Measurements from ENCODE around the gene ATG14. TPM values are rescaled to one million over a fixed set of nuclear protein-coding genes. Genes with fewer than 3 reads are reported as not detected.

The ATG14 gene
- total RNA-seq, 4 donors from 2014 or later, result 6.1 to 26.5 (median 13.0) TPM

DNA sequence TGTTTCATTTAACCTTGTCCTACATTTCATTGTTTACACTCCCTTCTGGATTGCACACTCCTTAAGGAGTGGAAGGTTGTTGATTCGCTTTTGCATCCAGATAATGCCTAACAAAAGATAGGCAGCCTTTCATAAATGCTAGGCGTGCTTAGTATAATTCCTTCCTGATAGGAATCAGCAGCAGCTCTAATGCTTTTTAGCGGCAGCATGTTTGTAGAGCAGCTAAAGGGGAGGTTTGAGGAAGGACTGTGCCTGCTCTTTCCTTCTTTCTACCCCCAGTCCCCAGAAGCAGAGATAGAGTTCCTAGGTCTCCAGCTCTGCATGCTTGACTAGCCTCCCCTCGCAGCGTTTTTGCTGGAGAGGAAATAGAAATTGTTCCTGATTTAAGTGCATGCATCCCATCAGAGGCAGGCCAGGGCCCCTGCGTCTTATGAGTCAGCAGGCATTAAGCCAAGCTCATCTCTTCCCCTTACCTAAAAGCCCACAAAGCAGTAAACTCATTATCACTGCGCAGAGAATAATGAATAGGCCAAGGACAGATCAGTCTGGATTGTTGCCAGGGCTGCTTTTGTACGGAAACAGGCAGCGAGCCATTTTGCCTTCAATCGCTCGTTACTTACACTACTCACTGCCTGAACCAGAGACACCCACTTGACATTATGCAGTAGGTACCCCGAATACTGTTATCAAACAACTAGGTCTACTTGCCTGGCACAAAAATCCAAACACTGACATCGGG lies 42.8 kb upstream of the ATG14 start:
- H3K4me3 ChIP-seq, result no peak overlapping the region
- intact Hi-C loops (cut with DNase I; ENCODE audit: low total_unique reads), result no loop called here
- H3K27me3 ChIP-seq, result no peaks in the 10 kb centered on the region
- no peaks in the 10 kb centered on the region for H3K4me1 ChIP-seq
- H3K36me3 ChIP-seq, result no peaks in the 10 kb centered on the region
- H3K9me3 ChIP-seq, result no peaks in the 10 kb centered on the region
- DNase-seq, result peak; percentile 40 to 65
- peak overlapping the region; percentile 19 to 39 for H3K27ac ChIP-seq
- no peak for TF ChIP-seq POLR2A (IDR thresholded peaks at IDR 0.05)
- TF ChIP-seq, protein P1, sequence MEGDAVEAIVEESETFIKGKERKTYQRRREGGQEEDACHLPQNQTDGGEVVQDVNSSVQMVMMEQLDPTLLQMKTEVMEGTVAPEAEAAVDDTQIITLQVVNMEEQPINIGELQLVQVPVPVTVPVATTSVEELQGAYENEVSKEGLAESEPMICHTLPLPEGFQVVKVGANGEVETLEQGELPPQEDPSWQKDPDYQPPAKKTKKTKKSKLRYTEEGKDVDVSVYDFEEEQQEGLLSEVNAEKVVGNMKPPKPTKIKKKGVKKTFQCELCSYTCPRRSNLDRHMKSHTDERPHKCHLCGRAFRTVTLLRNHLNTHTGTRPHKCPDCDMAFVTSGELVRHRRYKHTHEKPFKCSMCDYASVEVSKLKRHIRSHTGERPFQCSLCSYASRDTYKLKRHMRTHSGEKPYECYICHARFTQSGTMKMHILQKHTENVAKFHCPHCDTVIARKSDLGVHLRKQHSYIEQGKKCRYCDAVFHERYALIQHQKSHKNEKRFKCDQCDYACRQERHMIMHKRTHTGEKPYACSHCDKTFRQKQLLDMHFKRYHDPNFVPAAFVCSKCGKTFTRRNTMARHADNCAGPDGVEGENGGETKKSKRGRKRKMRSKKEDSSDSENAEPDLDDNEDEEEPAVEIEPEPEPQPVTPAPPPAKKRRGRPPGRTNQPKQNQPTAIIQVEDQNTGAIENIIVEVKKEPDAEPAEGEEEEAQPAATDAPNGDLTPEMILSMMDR (IDR thresholded peaks at IDR 0.05), result no peak

DNA sequence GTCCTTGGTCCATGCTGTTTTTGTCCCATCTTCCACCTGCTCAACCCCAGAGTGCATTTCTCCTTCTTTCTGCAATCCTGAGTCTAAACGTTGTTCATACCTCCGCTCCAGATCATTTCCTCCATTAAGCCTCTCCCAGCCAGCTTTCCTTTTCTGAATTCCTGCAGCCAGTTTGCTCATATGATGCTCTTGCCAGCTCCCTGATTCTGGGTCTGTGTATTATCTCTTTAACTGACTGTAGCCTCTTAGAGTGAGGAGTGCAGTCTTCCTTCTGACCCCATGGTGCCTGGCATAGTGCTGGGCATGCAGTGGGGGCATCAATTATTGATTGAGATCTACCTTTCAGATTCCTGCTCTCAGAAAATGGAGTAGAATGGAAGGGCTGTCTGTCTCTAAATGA lies 40.3 kb upstream of the ATG14 start:
- DNase-seq, result no peak
- no peaks in the 10 kb centered on the region for H3K27me3 ChIP-seq
- intact Hi-C loops (cut with DNase I; ENCODE audit: low total_unique reads), result no loop called here
- no peaks in the 10 kb centered on the region for H3K9me3 ChIP-seq
- no peak overlapping the region for H3K27ac ChIP-seq
- no peak overlapping the region for H3K4me3 ChIP-seq
- TF ChIP-seq POLR2A (IDR thresholded peaks at IDR 0.05), result no peak
- TF ChIP-seq, protein P1 (IDR thresholded peaks at IDR 0.05), result no peak
- no peaks in the 10 kb centered on the region for H3K4me1 ChIP-seq
- H3K36me3 ChIP-seq, result no peaks in the 10 kb centered on the region

DNA sequence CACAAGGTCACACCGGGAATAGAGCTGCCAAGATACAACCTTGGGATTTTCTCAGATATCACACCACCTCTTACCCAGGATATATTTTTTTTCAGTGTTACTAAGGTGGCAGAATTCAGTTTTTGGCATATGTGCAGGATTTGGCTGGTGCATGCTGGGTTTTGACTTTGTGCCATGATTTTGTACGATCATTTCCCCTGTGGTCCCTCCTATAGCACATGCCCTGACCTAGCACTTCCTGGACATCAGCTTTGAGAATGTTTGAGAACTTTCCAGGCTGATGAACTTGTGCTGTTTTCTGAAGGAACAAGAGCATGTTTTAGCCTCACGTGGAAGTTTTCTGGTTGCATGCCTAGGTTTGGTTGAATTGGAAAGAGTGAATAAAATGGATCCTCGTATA lies 39.8 kb upstream of the ATG14 start:
- no peak for TF ChIP-seq POLR2A (IDR thresholded peaks at IDR 0.05)
- no peak for DNase-seq
- Histone ChIP-seq H3K9me3 (no peaks in the 10 kb centered on the region), H3K4me3 (no peak overlapping the region), H3K27ac (no peak overlapping the region), H3K27me3 (no peaks in the 10 kb centered on the region), H3K4me1 (no peaks in the 10 kb centered on the region), H3K36me3 (no peaks in the 10 kb centered on the region)
- intact Hi-C loops (cut with DNase I; ENCODE audit: low total_unique reads), result no loop called here

DNA sequence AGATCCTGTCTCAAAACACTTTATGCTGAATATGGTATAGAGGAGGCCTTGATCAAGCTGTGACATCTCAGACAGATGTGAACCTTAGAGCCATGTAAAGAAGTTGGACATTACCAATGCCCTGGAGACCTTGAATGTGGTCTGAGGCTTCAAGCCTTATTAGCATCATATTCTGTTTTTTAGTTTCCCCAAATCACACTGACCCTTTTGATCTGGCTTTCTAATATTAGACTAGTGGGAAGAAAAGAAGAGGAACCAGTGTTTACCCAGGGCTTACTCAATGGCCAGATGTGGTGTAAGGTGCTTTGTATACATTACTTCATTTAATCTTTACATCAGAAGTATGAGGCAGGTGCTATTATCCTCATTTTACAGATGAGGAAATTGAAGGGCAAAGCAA lies 39.4 kb upstream of the ATG14 start:
- Histone ChIP-seq H3K4me3 (no peak overlapping the region), H3K9me3 (no peaks in the 10 kb centered on the region), H3K27ac (no peak overlapping the region), H3K4me1 (no peaks in the 10 kb centered on the region), H3K27me3 (no peaks in the 10 kb centered on the region), H3K36me3 (no peaks in the 10 kb centered on the region)
- TF ChIP-seq, protein P1 (IDR thresholded peaks at IDR 0.05), result no peak
- TF ChIP-seq POLR2A (IDR thresholded peaks at IDR 0.05), result no peak
- no peak for DNase-seq
- intact Hi-C loops (cut with DNase I; ENCODE audit: low total_unique reads), result no loop called here

DNA sequence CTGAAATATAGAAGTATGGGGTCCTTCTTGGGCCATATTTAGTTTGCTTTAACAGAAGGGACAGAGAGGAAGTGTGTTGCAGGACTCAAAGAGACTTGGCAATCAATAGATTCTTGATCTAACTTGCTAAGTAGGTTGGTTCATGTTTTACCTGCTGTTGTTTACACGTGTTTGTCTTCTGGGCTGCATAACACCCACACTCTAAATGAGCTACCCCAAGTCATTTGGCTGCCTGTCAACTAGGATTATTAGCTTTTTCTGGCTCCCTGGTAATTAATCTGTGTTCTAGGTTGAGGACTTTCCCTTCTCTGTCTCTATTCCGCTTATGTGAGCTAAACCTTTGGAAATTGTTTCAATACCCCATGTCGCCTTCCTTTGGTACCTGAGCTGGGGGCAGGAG lies 38.9 kb upstream of the ATG14 start:
- TF ChIP-seq POLR2A (IDR thresholded peaks at IDR 0.05), result no peak
- TF ChIP-seq, protein P1 (IDR thresholded peaks at IDR 0.05), result no peak
- intact Hi-C loops (cut with DNase I; ENCODE audit: low total_unique reads), result no loop called here
- H3K9me3 ChIP-seq, result no peaks in the 10 kb centered on the region
- H3K36me3 ChIP-seq, result no peaks in the 10 kb centered on the region
- H3K27ac ChIP-seq, result no peak overlapping the region
- no peak for DNase-seq
- H3K4me1 ChIP-seq, result no peaks in the 10 kb centered on the region
- H3K27me3 ChIP-seq, result no peaks in the 10 kb centered on the region
- no peak overlapping the region for H3K4me3 ChIP-seq

Data from uterus (tissue), 4 donors.